Measurements from ENCODE around the gene DEDD. TPM values are rescaled to one million over a fixed set of nuclear protein-coding genes. Genes with fewer than 3 reads are reported as not detected.

DEDD gene
- total and polyA plus RNA-seq, 2 of the 13 experiments (the other 11 are each of a cell fraction or from before 2014, with no cell fraction given) = 12.6 to 27.8 TPM

DNA sequence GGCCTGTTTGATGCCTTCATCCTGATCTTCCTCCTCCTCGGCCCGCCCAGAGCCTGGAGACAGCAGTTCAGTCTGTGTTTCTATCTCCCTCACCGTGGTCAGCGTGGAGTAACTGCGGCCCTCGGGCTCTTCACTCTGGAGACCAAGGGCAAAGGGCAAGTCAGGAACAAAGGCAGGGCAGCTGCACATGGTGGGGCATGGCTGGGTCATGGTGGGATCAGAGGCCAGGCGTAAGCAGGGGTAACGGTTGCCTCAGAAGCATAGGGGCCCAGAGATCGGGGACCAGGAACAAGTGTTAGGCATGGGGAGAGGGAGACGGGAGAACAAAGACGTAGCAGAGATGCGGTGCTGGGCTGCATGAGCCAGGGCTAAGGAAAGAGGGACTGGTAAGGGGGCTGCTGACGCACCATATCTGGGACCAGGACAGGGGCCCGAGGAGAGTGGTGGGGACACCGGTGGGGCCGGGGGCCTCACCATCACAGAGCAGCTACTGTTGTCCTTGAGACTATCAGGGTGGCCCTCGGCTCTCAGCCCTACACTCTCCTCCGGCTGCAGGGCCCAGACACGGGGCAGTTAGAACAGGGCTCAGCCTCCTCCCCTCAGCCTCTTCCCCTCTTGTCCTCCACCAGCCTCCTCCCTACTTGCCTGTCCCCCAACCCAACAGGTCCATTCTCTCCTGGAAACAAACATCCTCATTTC is 59.6 kb downstream of the DEDD start (continued):
- TF ChIP-seq STAG1 (CRISPR knock-in tag; IDR thresholded peaks at IDR 0.05) (no peak), POGK (CRISPR knock-in tag; conservative IDR thresholded peaks at IDR 0.05) (no peak), ZBTB33 (CRISPR knock-in tag; IDR thresholded peaks at IDR 0.05) (0 out of 2 replicates have a peak, but pooled peaks have one; percentile 10)
- TF ChIP-seq, protein P1, sequence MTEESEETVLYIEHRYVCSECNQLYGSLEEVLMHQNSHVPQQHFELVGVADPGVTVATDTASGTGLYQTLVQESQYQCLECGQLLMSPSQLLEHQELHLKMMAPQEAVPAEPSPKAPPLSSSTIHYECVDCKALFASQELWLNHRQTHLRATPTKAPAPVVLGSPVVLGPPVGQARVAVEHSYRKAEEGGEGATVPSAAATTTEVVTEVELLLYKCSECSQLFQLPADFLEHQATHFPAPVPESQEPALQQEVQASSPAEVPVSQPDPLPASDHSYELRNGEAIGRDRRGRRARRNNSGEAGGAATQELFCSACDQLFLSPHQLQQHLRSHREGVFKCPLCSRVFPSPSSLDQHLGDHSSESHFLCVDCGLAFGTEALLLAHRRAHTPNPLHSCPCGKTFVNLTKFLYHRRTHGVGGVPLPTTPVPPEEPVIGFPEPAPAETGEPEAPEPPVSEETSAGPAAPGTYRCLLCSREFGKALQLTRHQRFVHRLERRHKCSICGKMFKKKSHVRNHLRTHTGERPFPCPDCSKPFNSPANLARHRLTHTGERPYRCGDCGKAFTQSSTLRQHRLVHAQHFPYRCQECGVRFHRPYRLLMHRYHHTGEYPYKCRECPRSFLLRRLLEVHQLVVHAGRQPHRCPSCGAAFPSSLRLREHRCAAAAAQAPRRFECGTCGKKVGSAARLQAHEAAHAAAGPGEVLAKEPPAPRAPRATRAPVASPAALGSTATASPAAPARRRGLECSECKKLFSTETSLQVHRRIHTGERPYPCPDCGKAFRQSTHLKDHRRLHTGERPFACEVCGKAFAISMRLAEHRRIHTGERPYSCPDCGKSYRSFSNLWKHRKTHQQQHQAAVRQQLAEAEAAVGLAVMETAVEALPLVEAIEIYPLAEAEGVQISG (CRISPR knock-in tag; IDR thresholded peaks at IDR 0.05) = peak; percentile 17; the same call in 1 of the 2 replicates

Data from HepG2 (cell line).